Measurements from ENCODE around the gene OR10J4.
"Not testable (repeated sequence)": the region's sequence is repeated elsewhere in the genome, so short reads cannot be mapped to it uniquely, and the experiment has no call there.

The OR10J4 gene

GRCh38 chr1:159431904-159432303, at the start of gene OR10J4:
TSS of gene OR10J4 (plus strand) at chr1:159432204.
- DNase-seq (ENCODE audit: low spot score): no peak

DNA sequence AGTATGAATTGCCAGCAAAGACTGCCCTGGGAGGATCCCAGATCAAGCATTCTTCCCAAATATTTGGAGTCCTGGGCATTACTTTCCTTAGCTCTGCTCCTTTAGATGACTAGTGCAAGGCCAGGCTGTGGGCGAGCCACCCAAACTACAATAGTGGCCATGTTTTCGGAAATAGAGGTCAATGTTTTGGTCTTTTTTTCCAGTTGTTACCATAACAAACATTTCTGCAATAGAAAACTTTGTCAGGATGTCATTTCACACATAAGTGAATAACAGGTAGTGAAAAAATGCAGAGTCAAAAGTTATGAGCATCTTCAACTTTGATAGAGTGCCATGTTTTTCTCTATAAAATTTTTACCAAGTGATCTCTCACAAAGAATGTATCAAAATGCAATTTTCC, 25.2 kb upstream of the OR10J4 start:
- no peak for DNase-seq (ENCODE audit: low spot score)

GRCh38 chr1:159408862-159409400, 23.1 kb upstream of the OR10J4 start:
- no peak for DNase-seq (ENCODE audit: low spot score)

DNA sequence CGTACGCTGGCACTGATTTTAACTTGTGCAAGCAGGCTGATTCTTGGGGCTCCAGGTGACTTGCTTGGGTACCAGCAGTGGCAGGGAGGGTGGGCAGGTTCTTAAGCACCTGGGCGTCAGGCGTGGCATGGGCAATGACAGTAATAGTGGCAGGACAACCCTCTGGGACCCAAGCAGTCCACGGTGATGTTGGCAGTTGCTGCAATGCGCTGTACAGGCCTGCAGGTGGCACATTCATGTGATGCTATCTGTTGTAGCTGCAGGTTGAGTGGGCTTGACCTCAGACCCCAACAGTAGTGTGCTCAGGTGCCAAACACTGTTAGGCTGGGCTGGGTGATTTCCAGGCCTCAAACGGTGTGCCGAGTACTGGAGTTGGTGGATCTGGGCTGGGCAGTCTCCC, 10.2 kb upstream of the OR10J4 start:
- peak; percentile 34 for DNase-seq (ENCODE audit: low spot score)

DNA sequence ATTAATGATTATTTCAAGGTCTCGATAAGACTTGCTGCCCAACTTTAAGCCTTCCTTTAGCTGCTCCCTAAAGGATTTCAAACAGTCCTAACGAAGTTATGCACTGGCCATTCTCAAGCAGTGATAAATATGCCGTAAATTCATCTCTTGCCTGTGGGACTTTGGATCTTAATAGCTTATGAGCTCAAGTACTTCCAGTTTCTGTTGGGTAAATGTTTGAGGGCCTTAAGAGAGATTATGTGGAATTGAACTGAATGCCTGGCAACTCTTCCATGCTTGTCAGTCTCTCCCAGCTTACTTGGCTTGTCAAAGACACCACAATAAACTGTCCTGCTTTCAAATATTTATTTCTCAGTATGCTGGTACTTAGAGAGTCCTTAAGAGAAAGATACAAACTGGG, 3.5 kb upstream of the OR10J4 start:
- DNase-seq (ENCODE audit: low spot score): no peak

DNA sequence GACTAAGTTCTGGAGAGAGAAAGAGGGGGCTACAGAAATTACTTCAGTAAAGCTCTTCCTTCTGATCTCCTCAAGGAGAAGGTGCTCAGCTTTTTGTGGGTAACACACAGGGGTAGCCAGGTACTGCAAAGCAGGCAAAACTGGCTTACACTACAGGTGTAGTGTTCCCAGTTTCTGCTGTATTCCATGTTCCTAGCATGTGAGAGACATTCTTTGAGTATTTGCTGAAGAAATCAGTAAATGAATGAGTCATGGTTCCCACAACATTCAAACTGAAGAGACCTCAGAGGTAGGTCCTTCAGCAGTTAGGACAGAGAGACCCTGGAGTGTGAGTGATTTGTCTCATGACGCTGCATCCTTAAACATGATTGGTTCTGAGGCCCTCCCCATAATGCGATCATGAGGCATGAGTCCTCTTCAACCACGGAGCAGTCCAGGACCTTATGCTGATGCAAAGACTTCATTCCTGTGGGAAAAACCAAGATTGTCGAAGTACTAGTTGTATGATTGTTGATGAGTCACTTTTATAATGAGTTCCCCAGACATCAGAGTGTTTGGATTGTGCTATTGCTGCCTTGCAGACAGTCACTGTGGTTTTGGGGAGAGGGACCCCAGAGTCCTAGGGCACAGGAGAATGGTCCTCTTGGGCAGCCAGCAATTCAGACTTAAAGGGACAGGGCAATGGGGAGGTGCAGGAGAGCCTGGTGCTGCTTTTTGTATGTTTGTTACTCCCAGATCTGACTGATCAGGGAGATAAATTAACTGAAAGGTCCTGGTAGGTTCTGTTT, 2.7 kb upstream of the OR10J4 start:
- DNase-seq (ENCODE audit: low spot score): no peak

- DNase-seq (ENCODE audit: low spot score): no peak
These were observed 1.0 kb upstream of the OR10J4 start for GRCh38 chr1:159430985-159431384.

GRCh38 chr1:159436469-159436868, 4.5 kb downstream of the OR10J4 start:
- no peak for DNase-seq (ENCODE audit: low spot score)

- DNase-seq (ENCODE audit: low spot score): no peak
These were observed 7.4 kb downstream of the OR10J4 start, which contains the start of gene OR10J1 for GRCh38 chr1:159439422-159439821. TSS of gene OR10J1 (plus strand) at chr1:159439722. CDS start at chr1:159439792, 70 bp downstream.

GRCh38 chr1:159441360-159441759, 9.4 kb downstream of the OR10J4 start:
- DNase-seq (ENCODE audit: low spot score): no peak

DNA sequence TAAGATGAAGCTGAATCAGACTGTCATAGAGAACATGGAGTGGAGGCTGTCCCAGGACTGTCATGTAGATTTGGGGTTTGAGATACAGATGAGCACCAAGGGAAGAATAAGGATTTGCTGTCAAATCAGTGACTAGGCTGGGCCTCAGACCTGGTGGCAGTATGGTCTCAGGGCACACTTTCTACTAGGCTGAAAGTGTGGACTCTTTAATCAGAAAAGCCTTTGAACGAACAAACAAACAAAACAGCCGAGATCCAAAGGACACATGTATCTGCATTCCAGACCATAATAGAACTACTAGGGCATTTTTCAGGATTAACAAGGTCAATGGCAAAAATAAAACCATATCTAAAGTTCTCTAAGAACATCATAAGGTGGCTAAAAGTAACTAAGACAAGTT, 10.4 kb downstream of the OR10J4 start:
- no peak for DNase-seq (ENCODE audit: low spot score)

DNA sequence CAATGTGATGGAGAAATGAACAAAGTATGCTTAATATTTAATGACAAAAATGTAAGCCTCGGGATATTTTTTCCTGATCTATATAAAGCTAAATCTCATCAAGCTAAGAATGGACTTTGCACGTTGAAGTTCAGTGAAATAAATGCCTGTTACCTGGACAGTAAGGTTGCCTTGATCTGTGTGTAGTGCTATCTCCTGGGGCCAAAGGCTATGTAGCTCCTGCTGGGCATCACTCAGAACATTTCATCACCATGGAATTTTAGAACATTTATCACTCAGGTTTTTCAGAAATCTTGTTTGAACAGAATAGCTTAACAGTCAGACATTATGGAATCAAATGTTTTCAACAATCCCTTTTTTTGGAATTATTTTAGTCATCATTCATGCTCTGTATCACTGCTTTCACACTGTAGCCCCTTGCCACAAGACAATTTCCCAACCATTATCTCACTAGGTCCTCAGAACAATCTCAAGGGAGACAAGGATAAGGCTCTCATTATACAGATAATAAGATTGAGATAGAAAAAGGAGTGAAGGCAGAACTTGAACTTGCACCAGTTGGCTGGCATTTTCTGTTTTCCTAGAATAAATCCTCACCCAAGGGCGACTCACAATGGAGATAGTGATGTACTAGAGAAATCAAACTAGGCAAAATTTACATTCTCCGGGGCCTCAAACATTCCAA, 11.2 kb downstream of the OR10J4 start:
- DNase-seq (ENCODE audit: low spot score): no peak

GRCh38 chr1:159444511-159444910, 12.5 kb downstream of the OR10J4 start:
- DNase-seq (ENCODE audit: low spot score): no peak

GRCh38 chr1:159448181-159448580, 16.2 kb downstream of the OR10J4 start:
- DNase-seq (ENCODE audit: low spot score): no peak

- not testable (repeated sequence) for DNase-seq (ENCODE audit: low spot score)
These were observed 17.6 kb downstream of the OR10J4 start for GRCh38 chr1:159449605-159450004.

- DNase-seq (ENCODE audit: low spot score): no peak
These were observed 27.5 kb downstream of the OR10J4 start for GRCh38 chr1:159459551-159459950.

GRCh38 chr1:159465191-159465603, 33.2 kb downstream of the OR10J4 start:
- DNase-seq (ENCODE audit: low spot score): no peak

GRCh38 chr1:159468321-159468720, 36.3 kb downstream of the OR10J4 start:
- no peak for DNase-seq (ENCODE audit: low spot score)

DNA sequence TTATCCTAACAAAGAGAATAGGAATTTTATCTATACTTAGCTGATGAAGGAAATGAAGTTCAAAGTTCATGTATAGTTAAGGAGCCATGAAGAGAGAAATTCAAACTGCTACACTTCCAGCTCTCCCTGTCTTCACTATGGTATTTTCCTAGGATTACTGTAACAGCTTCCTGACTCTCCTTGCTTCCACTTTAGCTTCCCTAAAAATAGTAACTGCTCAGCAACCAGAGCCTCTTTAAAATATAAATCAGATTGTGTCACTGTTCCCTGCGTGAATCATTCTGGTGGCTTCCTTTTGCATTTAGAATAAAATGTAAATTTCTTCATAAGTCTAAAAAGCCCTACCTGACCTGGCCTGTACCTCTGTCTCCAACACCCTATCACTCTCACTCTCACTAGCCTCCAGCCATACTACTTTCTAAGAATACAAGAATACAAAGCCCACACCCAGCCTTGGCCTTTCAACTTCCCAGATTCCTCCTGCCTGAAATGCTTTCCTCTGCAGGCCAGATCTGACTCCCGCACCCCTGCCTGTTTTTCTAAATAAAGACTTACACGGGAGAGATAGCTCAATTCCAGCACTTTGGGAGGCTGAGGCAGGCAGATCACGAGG, 38.0 kb downstream of the OR10J4 start:
- no peak for DNase-seq (ENCODE audit: low spot score)

DNA sequence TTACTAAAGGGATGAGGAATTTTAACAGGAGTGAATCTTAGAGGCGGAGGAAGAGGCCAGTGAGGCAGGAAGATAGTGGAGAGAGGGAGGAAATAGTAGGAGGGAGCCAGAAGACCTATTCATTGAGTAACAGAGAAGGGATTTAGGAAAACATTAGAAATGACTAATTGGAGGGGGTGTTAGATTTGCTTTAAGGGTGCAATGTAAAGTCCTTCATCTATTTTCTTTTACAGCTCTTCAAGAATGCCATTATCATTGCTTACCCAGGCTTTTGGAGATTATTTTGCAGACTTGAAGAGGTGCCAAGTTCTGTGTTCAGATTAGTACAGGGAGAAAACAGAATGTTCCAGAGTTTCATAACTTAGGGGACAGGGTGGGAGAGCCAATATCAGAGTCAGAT, 41.3 kb downstream of the OR10J4 start:
- no peak for DNase-seq (ENCODE audit: low spot score)

DNA sequence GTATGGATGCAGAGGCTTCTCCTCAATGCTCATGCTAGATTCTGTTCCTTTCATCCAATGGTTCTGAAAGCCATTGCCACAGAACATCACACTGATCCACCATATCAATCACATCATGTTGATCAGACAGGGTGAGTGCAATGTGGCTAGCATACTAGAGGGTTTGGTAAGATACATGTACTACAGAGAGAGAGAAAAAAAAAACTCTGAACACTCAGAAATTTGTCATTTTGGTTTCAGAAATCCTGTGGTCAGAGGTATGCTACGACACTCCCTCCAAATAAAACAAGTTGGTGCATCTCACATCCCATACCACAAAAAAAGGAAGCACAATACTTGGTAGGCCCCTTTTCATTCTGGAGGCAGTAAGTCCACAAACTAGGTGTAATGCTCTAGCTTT, 42.9 kb downstream of the OR10J4 start:
- no peak for DNase-seq (ENCODE audit: low spot score)

Measured in iPS-NIHi11 (cell line).